ENCODE results near the gene H1-8.
A peak's percentile ranks its signal among the peaks of the same experiment; 100 is the strongest.

H1-8 gene

GRCh38 chr3:129547241-129547640, 4.3 kb downstream of the H1-8 start:
- in situ Hi-C loops (cut with HindIII; ENCODE audit: low pct_unique_long_range_greater_than_20kb, low sequenced_read_pairs): no loop called here
- DNase-seq (ENCODE audit: low read depth in 1 of 2, low spot score in 1 of 2): no peak
- no peak for TF ChIP-seq JUND (IDR thresholded peaks at IDR 0.05; ENCODE audit: low read depth)

- in situ Hi-C loops (cut with HindIII; ENCODE audit: low pct_unique_long_range_greater_than_20kb, low sequenced_read_pairs): no loop called here
- TF ChIP-seq JUND (IDR thresholded peaks at IDR 0.05; ENCODE audit: low read depth): no peak
- no peak for DNase-seq (ENCODE audit: low read depth in 1 of 2, low spot score in 1 of 2)
Observed at GRCh38 chr3:129548104-129548965, 5.4 kb downstream of the H1-8 start.

GRCh38 chr3:129549006-129549800, 6.2 kb downstream of the H1-8 start:
- TF ChIP-seq JUND (IDR thresholded peaks at IDR 0.05; ENCODE audit: low read depth): no peak
- in situ Hi-C loops (cut with HindIII; ENCODE audit: low pct_unique_long_range_greater_than_20kb, low sequenced_read_pairs): no loop called here
- DNase-seq (ENCODE audit: low read depth in 1 of 2, low spot score in 1 of 2): no peak

DNA sequence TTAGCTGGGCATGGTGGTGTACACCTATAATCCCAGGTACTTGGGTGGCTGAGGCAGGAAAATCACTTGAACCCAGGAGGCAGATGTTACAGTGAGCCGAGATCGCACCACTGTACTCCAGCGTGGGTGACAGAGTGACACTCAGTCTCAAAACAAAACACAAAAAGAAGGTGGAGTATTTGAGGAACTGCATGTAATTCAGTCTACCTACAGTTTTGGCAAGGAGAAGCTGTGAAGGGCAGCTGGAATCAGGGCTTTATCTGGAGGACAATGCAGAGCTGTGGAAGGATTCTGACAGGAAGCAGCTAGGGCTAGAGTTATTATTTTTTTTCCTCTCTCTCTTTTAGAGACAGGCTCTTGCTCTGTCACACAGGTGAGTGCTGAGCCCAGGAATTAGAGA, 6.8 kb downstream of the H1-8 start:
- in situ Hi-C loops (cut with HindIII; ENCODE audit: low pct_unique_long_range_greater_than_20kb, low sequenced_read_pairs): no loop called here
- no peak for DNase-seq (ENCODE audit: low read depth in 1 of 2, low spot score in 1 of 2)
- TF ChIP-seq JUND (IDR thresholded peaks at IDR 0.05; ENCODE audit: low read depth): no peak

DNA sequence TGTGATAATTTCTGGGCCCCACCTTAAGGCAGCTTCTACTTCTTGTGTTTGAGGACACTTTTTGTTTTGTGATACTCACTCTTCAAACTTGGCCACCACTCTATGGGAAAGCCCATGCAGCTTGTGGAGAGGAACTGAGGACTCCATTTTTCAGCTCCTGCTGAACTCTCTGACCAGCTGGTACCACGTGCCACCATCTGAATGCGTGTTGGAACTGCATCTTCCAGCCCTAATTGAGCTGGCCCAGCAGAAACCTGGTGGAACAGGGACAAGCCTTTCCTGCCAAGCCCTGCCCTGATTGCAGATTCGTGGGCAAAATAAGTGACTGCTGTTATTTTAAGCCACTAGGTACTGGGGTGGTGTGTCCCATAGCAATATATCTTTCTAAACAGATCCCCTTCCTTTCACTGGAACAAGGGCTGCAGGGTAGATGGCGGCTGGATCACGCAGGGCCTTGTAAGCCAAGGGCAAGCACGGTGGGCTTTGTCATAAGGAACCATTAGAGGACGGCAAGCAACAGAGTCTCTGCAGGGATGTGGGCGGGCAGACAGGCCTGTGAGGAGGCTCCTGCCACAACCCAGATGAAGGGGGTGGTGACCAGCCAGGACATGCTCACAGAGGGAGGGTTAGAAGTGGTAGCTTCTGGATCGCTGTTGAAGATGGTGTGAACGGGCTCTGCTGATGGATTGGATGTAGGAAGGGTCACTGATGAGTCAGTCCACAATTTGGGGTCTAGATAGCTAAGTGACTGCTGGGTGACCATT, 9.5 kb downstream of the H1-8 start:
- peak in 1 of 2 experiments; percentile 51 for DNase-seq (ENCODE audit: low read depth in 1 of 2, low spot score in 1 of 2)
- in situ Hi-C loops (cut with HindIII; ENCODE audit: low pct_unique_long_range_greater_than_20kb, low sequenced_read_pairs): no loop called here
- TF ChIP-seq JUND (IDR thresholded peaks at IDR 0.05; ENCODE audit: low read depth): no peak

DNA sequence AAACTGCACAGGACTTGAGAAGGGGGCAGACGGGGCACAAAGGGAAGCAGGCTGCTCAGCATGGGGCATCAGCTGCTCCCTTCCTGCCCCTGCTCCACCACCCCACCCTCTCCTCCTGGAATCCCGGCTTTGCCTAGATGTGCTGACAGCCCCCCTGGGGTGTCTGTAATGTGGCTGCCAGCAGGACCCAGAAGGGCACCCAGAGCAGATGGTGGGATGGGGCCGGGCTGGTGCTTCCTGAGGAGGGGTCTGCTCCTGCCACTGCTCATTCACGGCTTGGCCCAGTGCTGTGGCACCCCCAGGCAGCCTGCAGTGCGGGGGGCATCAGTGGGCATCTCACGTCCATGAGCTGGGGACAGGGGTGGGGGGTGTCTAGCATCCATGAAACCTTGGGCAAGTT, 10.2 kb downstream of the H1-8 start:
- TF ChIP-seq JUND (IDR thresholded peaks at IDR 0.05; ENCODE audit: low read depth): no peak
- in situ Hi-C loops (cut with HindIII; ENCODE audit: low pct_unique_long_range_greater_than_20kb, low sequenced_read_pairs): no loop called here
- no peak for DNase-seq (ENCODE audit: low read depth in 1 of 2, low spot score in 1 of 2)

DNA sequence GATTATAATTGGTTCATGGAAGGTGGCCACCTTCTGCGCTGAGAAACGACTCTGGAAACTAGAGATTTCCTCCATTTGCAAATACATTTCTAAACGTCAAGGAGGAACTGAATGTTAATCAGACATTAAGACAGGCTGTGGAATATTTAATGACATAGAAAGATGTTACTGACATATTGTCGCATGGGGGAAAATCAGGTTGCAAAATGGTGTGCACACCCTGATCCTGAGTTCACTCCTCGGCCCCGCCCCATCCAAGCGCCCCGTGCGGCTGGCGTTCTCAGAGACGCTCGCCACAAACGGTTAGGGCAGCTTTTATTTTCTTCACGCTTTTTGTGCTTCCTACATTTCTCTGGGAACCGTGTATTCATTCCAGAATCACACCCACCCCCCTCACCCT, 10.7 kb downstream of the H1-8 start:
- in situ Hi-C loops (cut with HindIII; ENCODE audit: low pct_unique_long_range_greater_than_20kb, low sequenced_read_pairs): no loop called here
- DNase-seq (ENCODE audit: low read depth in 1 of 2, low spot score in 1 of 2): no peak
- TF ChIP-seq JUND (IDR thresholded peaks at IDR 0.05; ENCODE audit: low read depth): no peak

GRCh38 chr3:129554356-129555152, 11.6 kb downstream of the H1-8 start:
- no peak for TF ChIP-seq JUND (IDR thresholded peaks at IDR 0.05; ENCODE audit: low read depth)
- no peak for DNase-seq (ENCODE audit: low read depth in 1 of 2, low spot score in 1 of 2)
- in situ Hi-C loops (cut with HindIII; ENCODE audit: low pct_unique_long_range_greater_than_20kb, low sequenced_read_pairs): no loop called here

GRCh38 chr3:129555153-129555550, 12.2 kb downstream of the H1-8 start:
- DNase-seq (ENCODE audit: low read depth in 1 of 2, low spot score in 1 of 2): no peak
- in situ Hi-C loops (cut with HindIII; ENCODE audit: low pct_unique_long_range_greater_than_20kb, low sequenced_read_pairs): no loop called here
- TF ChIP-seq JUND (IDR thresholded peaks at IDR 0.05; ENCODE audit: low read depth): no peak

- in situ Hi-C loops (cut with HindIII; ENCODE audit: low pct_unique_long_range_greater_than_20kb, low sequenced_read_pairs): no loop called here
- DNase-seq (ENCODE audit: low read depth in 1 of 2, low spot score in 1 of 2): no peak
Observed at GRCh38 chr3:129555616-129556357, 12.8 kb downstream of the H1-8 start.

DNA sequence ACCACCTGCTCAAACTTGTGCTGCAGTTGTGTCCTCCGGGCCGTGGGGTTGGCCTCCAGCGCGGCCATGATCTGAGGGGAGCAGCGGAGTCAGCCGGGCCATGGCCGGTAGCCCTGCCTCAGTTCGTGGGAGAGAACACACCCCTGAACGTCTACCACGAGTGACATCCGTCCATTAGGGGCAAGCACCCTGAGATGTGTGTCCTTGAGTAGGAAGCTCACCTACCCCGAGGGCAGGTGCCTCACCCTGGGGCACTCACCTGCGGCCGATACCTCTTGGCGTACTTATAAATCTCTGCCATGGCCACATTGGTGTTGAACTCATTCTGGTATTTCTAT, 13.4 kb downstream of the H1-8 start:
- TF ChIP-seq JUND (IDR thresholded peaks at IDR 0.05; ENCODE audit: low read depth): no peak
- DNase-seq (ENCODE audit: low read depth in 1 of 2, low spot score in 1 of 2): no peak
- in situ Hi-C loops (cut with HindIII; ENCODE audit: low pct_unique_long_range_greater_than_20kb, low sequenced_read_pairs): no loop called here

More at GRCh38 chr3:129555616-129556357, 12.8 kb downstream of the H1-8 start:
- TF ChIP-seq JUND (IDR thresholded peaks at IDR 0.05; ENCODE audit: low read depth): no peak
